Ishikawa (cell line): ENCODE results near the gene MBTPS2.

Source experiments
- CEBPB ChIP-seq: IDR thresholded peaks from 2 replicates; pipeline ENCODE4 v1.6.1; 2012
- CREB1 ChIP-seq: IDR thresholded peaks from 2 replicates; pipeline ENCODE4 v1.6.1; 2012; ENCODE audit warnings: low read depth
- EGR1 ChIP-seq: IDR thresholded peaks from 2 replicates; pipeline ENCODE4 v1.6.1; 2012
- EP300 ChIP-seq: IDR thresholded peaks from 2 replicates; pipeline ENCODE4 v1.6.1; 2012; ENCODE audit warnings: borderline replicate concordance
- MAX ChIP-seq: IDR thresholded peaks from 2 replicates; pipeline ENCODE4 v1.6.1; 2012
- RAD21 ChIP-seq: IDR thresholded peaks from 2 replicates; pipeline ENCODE4 v1.6.1; 2012; ENCODE audit warnings: low read depth
- REST ChIP-seq: IDR thresholded peaks from 2 replicates; pipeline ENCODE4 v1.6.1; 2012; ENCODE audit warnings: low read depth, mild to moderate bottlenecking
- TAF1 ChIP-seq: IDR thresholded peaks from 2 replicates; pipeline ENCODE4 v1.6.1; 2012; ENCODE audit warnings: low read depth, mild to moderate bottlenecking
- TCF12 ChIP-seq: IDR thresholded peaks from 2 replicates; pipeline ENCODE4 v1.6.1; 2012; ENCODE audit warnings: low read depth
- USF1 ChIP-seq: IDR thresholded peaks from 2 replicates; pipeline ENCODE4 v1.6.1; 2012
- YY1 ChIP-seq: IDR thresholded peaks from 2 replicates; pipeline ENCODE4 v1.6.1; 2012; ENCODE audit warnings: low read depth
- ZBTB7A ChIP-seq: IDR thresholded peaks from 2 replicates; pipeline ENCODE4 v1.6.1; 2012; ENCODE audit warnings: low read depth

- TF ChIP-seq RAD21 (no peak), CREB1 (no peak), REST (no peak), MAX (no peak), ZBTB7A (no peak), CEBPB (no peak), EGR1 (no peak), USF1 (no peak), TCF12 (no peak), TAF1 (no peak), EP300 (no peak), YY1 (no peak)
Observed at GRCh38 chrX:21934414-21934813, 95.0 kb downstream of the MBTPS2 start.
